GM12892 (cell line): ENCODE measurements around the gene CTNNA3.

Experiments used
- POLR2A ChIP-seq: IDR thresholded peaks from 2 replicates; pipeline ENCODE4 v1.6.1; 2011; ENCODE audit warnings: low read depth, low read length, control low read depth
- POLR2AphosphoS5 ChIP-seq: IDR thresholded peaks from 2 replicates; pipeline ENCODE4 v1.6.1; 2011; ENCODE audit warnings: low read depth, low read length, control low read depth

- TF ChIP-seq POLR2A (no peak), POLR2AphosphoS5 (no peak)
Measured at GRCh38 chr10:66627156-66627555, 1068.8 kb downstream of the CTNNA3 start.
